ENCODE results near the gene EPHA8. TPM values are rescaled to one million over a fixed set of nuclear protein-coding genes. Genes with fewer than 3 reads are reported as not detected.
A peak's percentile ranks its signal among the peaks of the same experiment; 100 is the strongest.

EPHA8 gene
- total RNA-seq, 2 donors from 2014 or later: 0.05 to 4.1 TPM

DNA sequence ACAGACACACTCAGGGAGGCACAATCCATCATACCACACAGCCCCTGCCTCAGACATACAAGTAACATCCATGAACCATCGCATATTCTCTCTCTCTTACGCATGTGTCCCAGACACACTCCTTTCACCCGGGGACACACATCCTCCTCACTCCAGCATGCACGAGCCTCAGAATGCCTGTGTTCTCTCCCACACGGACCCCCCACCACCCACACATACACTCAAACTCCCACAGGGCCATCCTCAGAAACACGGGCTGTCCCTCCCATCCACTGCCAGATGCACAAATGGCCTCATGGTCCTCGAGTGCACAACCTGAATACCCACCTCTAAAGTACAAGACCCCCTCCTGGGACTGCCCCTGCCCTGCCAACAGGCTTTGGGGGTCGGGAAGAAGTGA is 78.0 kb downstream of the EPHA8 start:
- no peak overlapping the region for H3K4me3 ChIP-seq
- no peaks in the 10 kb centered on the region for H3K9me3 ChIP-seq
- no peaks in the 10 kb centered on the region for H3K4me1 ChIP-seq (replicated peaks)
- no peaks in the 10 kb centered on the region for H3K27me3 ChIP-seq (replicated peaks; ENCODE audit: insufficient read depth)
- WGBS: 62% methylated on average over 8 of the region's 8 CpGs
- DNase-seq (ENCODE audit: low spot score): no peak
- TF ChIP-seq, protein P1, sequence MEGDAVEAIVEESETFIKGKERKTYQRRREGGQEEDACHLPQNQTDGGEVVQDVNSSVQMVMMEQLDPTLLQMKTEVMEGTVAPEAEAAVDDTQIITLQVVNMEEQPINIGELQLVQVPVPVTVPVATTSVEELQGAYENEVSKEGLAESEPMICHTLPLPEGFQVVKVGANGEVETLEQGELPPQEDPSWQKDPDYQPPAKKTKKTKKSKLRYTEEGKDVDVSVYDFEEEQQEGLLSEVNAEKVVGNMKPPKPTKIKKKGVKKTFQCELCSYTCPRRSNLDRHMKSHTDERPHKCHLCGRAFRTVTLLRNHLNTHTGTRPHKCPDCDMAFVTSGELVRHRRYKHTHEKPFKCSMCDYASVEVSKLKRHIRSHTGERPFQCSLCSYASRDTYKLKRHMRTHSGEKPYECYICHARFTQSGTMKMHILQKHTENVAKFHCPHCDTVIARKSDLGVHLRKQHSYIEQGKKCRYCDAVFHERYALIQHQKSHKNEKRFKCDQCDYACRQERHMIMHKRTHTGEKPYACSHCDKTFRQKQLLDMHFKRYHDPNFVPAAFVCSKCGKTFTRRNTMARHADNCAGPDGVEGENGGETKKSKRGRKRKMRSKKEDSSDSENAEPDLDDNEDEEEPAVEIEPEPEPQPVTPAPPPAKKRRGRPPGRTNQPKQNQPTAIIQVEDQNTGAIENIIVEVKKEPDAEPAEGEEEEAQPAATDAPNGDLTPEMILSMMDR (IDR thresholded peaks at IDR 0.05): no peak
- intact Hi-C loops (cut with DNase I): loop anchor here (2.0 to 10.0 kb wide), 2 partner anchors 112 to 536 kb away; no protein-coding TSS in a partner anchor
- H3K27ac ChIP-seq: no peak overlapping the region
- H3K36me3 ChIP-seq: no peaks in the 10 kb centered on the region

- TF ChIP-seq POLR2AphosphoS5 (IDR thresholded peaks at IDR 0.05) (peak; percentile 39), POLR2A (IDR thresholded peaks at IDR 0.05) (no peak)
- TF ChIP-seq, protein P1 (IDR thresholded peaks at IDR 0.05): peak; percentile 78 to 97 (median 94)
- DNase-seq (ENCODE audit: low spot score): peak; percentile 77
These were observed 78.8 kb downstream of the EPHA8 start for GRCh38 chr1:22641906-22642636.

GRCh38 chr1:22643381-22643780 is 80.1 kb downstream of the EPHA8 start, which contains the start of gene C1QC:
C1QC (plus strand) TSS chr1:22643633; CDS start chr1:22644024, 391 bp downstream.
- Histone ChIP-seq H3K36me3 (no peaks in the 10 kb centered on the region), H3K4me3 (no peak within 1 kb of the TSS), H3K4me1 (replicated peaks) (no peaks in the 10 kb centered on the region), H3K27ac (no peak within 1 kb of the TSS), H3K9me3 (no peaks in the 10 kb centered on the region), H3K27me3 (replicated peaks; ENCODE audit: insufficient read depth) (no peaks in the 10 kb centered on the region)
- DNase-seq (ENCODE audit: low spot score): no peak
- WGBS: 78% methylated on average over 8 of the region's 8 CpGs
- intact Hi-C loops (cut with DNase I): loop anchor here (10.0 kb wide), 1 partner anchor 539 kb away; no protein-coding TSS in a partner anchor
- TF ChIP-seq, protein P1 (IDR thresholded peaks at IDR 0.05): no peak
- TF ChIP-seq POLR2A (IDR thresholded peaks at IDR 0.05) (no peak), POLR2AphosphoS5 (IDR thresholded peaks at IDR 0.05) (no peak)

More at GRCh38 chr1:22641906-22642636, 78.8 kb downstream of the EPHA8 start:
- H3K9me3 ChIP-seq: no peaks in the 10 kb centered on the region
- no peaks in the 10 kb centered on the region for H3K27me3 ChIP-seq (replicated peaks; ENCODE audit: insufficient read depth)
- no peaks in the 10 kb centered on the region for H3K4me1 ChIP-seq (replicated peaks)
- no peak overlapping the region for H3K4me3 ChIP-seq
- no peaks in the 10 kb centered on the region for H3K36me3 ChIP-seq
- intact Hi-C loops (cut with DNase I): loop anchor here (1.0 to 10.0 kb wide), 3 partner anchors 113 to 537 kb away; no protein-coding TSS in a partner anchor
- no peak overlapping the region for H3K27ac ChIP-seq
- WGBS: 10% methylated on average over 18 of the region's 18 CpGs

DNA sequence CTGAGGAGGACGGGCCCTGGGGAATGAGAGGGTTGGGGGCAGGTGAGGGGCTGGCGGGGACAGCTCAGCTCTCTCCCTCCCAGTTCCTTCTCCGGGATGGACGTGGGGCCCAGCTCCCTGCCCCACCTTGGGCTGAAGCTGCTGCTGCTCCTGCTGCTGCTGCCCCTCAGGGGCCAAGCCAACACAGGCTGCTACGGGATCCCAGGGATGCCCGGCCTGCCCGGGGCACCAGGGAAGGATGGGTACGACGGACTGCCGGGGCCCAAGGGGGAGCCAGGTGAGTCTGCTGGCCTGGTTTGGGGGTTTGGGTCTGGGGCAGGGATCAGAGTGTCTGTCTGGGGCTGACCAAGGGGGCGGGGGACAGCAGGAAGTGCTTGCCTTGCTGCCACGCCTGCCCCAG is 80.6 kb downstream of the EPHA8 start:
- Histone ChIP-seq H3K4me1 (replicated peaks) (no peaks in the 10 kb centered on the region), H3K27ac (no peak overlapping the region), H3K4me3 (no peak overlapping the region), H3K27me3 (replicated peaks; ENCODE audit: insufficient read depth) (no peaks in the 10 kb centered on the region), H3K36me3 (no peaks in the 10 kb centered on the region), H3K9me3 (no peaks in the 10 kb centered on the region)
- intact Hi-C loops (cut with DNase I): loop anchor here (10.0 kb wide), 1 partner anchor 539 kb away; no protein-coding TSS in a partner anchor
- no peak for DNase-seq (ENCODE audit: low spot score)
- TF ChIP-seq, protein P1 (IDR thresholded peaks at IDR 0.05): no peak
- TF ChIP-seq POLR2A (IDR thresholded peaks at IDR 0.05): no peak
- TF ChIP-seq POLR2AphosphoS5 (IDR thresholded peaks at IDR 0.05): no peak
- WGBS: 73% methylated on average over 11 of the region's 12 CpGs
